Activated naive CD4-positive, alpha-beta T cell treated with anti-CD3 and anti-CD28 coated beads, Interleukin-2, amount 50 U/mL, for 72 hours (primary cell): ENCODE measurements around the gene TOGARAM2. TPM values are rescaled to one million over a fixed set of nuclear protein-coding genes. Genes with fewer than 3 reads are reported as not detected.

Experiments
- ATAC-seq, 2 donors: fragments of 150-1000 bp; cut with Tn5 transposase; 2 replicates each; pipeline ENCODE4 v1.10.0; 2021; ENCODE audit warnings: mild to moderate bottlenecking in 2 of 2, moderate library complexity in 2 of 2
- DNase-seq, 2 donors: peaks; one replicate each; pipeline ENCODE4 v3.0.0; 2021 to 2022; ENCODE audit warnings: low spot score in 2 of 2
- H3K27ac Mint-ChIP-seq, 2 donors: one replicate each; pipeline ENCODE4 v1.8.0; 2022; ENCODE audit warnings: mild to moderate bottlenecking in 2 of 2, mixed read lengths in 2 of 2
- H3K36me3 Mint-ChIP-seq, 2 donors: one replicate each; pipeline ENCODE4 v1.8.0; 2022; ENCODE audit warnings: mixed read lengths in 2 of 2
- H3K9me3 Mint-ChIP-seq, 2 donors: one replicate each; pipeline ENCODE4 v1.8.0; 2022; ENCODE audit warnings: mixed read lengths in 2 of 2
- total RNA-seq, 2 donors: library from RNA; stranded (reverse); gene quantifications; one replicate each; pipeline ENCODE4 v1.2.3, GENCODE V29; 2022

TOGARAM2 gene
- total RNA-seq, 2 donors from 2014 or later: 0.36 to 4.3 TPM

DNA sequence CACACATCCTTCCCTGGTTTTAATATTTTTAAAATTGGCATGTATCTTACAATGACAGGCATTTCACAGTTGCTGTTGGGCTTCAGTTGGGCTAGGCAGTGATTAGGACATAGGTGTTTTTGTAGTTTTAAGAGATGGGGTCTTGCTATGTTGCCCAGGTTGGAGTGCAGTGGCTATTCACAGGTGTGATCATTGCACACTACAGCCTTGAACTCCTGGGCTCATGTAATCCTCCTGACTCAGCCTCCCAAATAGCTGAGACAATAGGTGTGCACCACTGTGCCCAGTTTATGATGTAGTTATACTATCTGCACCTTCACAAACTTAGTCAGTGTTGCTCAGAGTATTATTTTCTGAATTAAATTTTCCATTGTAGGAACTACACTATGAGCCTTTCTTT is 49.9 kb downstream of the TOGARAM2 start:
- DNase-seq (no peak), ATAC-seq (no peak)
- H3K27ac Mint-ChIP-seq: no peak overlapping the region
- H3K9me3 Mint-ChIP-seq: no peaks in the 10 kb centered on the region
- H3K36me3 Mint-ChIP-seq: no peaks in the 10 kb centered on the region

DNA sequence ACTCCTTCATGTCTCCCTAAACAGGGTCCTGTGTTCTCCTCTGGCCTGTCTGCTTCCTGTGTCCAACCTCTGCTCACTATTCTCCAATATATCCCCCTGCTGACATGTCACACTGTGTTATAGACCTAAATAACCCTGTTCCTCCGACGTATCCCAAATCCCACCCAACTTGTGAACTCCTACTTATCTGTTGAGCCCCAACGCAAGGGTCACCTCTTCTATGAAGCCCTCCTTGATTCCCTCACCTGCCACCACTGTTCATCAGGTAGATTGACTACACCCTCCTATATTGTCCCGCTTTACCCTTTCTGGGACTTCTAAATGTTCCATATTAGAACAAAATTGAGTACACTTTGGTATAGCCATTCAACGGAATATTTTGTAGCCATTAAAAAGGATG is 51.1 kb downstream of the TOGARAM2 start:
- no peaks in the 10 kb centered on the region for H3K9me3 Mint-ChIP-seq
- ATAC-seq (no peak), DNase-seq (no peak)
- no peaks in the 10 kb centered on the region for H3K36me3 Mint-ChIP-seq
- no peak overlapping the region for H3K27ac Mint-ChIP-seq

DNA sequence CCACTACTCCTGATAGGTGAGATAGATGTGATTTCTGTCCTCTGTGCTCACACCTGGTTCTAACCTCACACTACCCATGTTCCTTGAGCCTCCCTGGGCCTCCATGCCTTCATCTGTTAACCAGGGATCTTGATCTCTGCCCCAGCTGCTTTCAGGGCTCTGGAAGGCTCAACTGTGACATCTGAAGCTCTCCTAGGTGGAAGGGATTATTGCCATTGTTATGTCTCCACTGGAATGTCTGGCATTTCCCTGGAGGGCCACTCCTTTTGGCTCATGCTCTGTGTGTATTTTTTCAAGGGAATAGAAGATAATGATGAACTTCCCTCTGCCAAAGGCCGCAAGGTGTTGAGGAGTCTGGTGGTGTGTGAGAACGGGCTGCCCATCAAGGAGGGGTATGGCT is 52.1 kb downstream of the TOGARAM2 start:
- H3K9me3 Mint-ChIP-seq: no peaks in the 10 kb centered on the region
- DNase-seq (no peak), ATAC-seq (no peak)
- H3K36me3 Mint-ChIP-seq: no peaks in the 10 kb centered on the region
- H3K27ac Mint-ChIP-seq: peak overlapping the region in 1 of 2 donors; percentile 50

GRCh38 chr2:29033656-29034055 is 52.6 kb downstream of the TOGARAM2 start:
- DNase-seq: no peak
- Mint-ChIP-seq H3K27ac (no peak overlapping the region), H3K9me3 (no peaks in the 10 kb centered on the region), H3K36me3 (no peaks in the 10 kb centered on the region)
- ATAC-seq: no peak

DNA sequence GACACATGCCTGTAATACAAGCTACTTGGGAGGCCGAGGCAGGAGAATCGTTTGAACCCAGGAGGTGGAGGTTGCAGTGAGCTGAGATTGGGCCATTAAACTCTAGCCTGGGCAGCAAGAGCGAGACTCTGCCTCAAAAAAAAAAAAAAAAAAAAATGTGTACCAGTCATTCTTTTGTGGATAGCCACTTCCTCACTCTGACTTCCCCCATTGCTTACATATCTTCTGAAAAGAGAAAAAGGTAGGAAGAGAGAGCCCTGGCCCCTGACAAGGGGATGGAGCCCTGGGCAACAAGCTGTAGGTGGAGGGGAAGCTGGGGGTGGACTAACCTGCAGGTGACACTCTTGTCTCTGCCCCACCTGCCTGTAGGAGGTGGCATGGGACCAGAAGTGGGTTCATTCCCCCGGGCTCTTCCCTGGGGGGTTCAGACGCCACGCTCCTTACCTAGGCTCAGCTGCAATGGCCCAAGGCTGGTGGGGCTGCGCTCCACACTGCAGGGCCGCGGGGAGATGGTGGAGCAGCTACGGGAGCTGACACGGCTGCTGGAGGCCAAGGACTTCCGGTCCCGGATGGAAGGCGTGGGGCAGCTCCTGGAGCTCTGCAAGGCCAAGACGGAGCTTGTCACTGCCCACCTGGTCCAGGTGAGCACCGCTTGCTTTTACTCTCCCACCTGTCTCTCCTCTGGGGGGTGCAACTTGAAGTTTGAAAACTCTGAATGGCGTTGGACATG is 54.1 kb downstream of the TOGARAM2 start:
- no peak for DNase-seq
- ATAC-seq: no peak
- H3K27ac Mint-ChIP-seq: no peak overlapping the region
- H3K9me3 Mint-ChIP-seq: no peaks in the 10 kb centered on the region
- no peaks in the 10 kb centered on the region for H3K36me3 Mint-ChIP-seq

DNA sequence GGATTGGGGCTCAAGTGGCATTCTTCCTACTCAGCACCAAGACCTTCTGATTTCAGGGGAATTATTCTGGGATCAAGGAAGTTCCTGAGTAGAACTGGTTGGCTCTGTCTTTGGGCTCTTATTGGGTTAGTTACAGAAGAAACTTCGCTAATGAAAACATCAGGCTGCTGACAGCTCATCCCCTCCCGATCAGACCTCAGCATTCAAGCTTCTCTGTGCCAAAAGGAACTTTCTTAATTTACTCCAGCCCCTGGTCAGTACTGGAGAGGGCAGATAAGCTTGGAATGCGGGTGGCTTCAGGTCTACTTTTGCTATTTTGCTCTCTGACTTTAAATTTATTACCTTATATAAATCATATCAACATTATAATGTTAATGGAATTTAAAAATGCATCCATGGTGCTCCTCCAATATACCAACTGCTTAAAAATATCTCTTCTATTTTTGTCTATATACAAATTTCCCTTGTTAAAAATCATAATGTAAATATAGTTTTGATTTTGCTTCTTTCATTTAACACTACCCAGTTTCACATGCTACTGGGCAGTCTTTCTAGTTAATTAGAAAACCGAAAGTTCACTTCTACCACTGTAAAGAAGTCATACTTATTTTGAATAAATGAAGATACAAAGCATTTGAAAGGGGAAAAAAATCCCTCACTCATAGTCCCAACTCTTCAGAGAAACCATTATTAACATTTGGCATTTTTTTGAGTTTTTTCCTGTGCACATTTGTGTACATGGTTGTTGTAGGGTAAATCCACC is 58.8 kb downstream of the TOGARAM2 start:
- no peaks in the 10 kb centered on the region for H3K36me3 Mint-ChIP-seq
- H3K9me3 Mint-ChIP-seq: no peaks in the 10 kb centered on the region
- ATAC-seq (no peak), DNase-seq (no peak)
- H3K27ac Mint-ChIP-seq: no peak overlapping the region

GRCh38 chr2:29040552-29040951 is 59.5 kb downstream of the TOGARAM2 start:
- ATAC-seq (no peak), DNase-seq (no peak)
- H3K9me3 Mint-ChIP-seq: no peaks in the 10 kb centered on the region
- H3K27ac Mint-ChIP-seq: no peak overlapping the region
- H3K36me3 Mint-ChIP-seq: no peaks in the 10 kb centered on the region

- DNase-seq: no peak
- no peaks in the 10 kb centered on the region for H3K9me3 Mint-ChIP-seq
- ATAC-seq: no peak
- H3K27ac Mint-ChIP-seq: no peak overlapping the region
- H3K36me3 Mint-ChIP-seq: no peaks in the 10 kb centered on the region
Measured at GRCh38 chr2:29041161-29041660, 60.1 kb downstream of the TOGARAM2 start.

DNA sequence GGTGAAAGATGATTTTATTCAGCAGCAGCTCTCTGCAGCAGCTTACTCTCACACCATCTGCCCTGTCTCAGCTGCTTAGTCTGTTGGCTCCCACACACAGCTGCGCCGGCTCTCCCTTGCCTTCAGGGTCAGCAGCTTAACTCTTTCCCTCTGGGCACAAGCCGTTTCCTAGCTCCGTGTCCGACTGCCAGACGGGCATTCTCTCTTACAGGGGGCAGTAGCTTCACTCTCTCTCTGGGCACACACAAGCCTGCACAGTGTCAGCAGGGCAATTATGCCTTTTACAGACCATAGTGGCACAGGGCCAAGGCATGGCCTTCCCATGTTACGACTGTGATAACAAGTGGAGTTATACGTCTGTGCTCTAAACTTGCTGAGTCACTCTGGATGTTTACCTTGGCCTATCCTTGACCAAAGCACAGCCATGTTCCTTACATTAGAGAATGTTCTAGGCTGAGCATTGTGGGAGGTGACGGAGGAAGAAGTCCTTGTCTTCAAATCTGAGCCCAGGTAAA is 61.5 kb downstream of the TOGARAM2 start:
- Mint-ChIP-seq H3K9me3 (no peaks in the 10 kb centered on the region), H3K27ac (no peak overlapping the region), H3K36me3 (no peaks in the 10 kb centered on the region)
- ATAC-seq (no peak), DNase-seq (no peak)

GRCh38 chr2:29044459-29044858 is 63.4 kb downstream of the TOGARAM2 start:
- Mint-ChIP-seq H3K36me3 (no peaks in the 10 kb centered on the region), H3K27ac (no peak overlapping the region), H3K9me3 (no peaks in the 10 kb centered on the region)
- DNase-seq (no peak), ATAC-seq (no peak)

DNA sequence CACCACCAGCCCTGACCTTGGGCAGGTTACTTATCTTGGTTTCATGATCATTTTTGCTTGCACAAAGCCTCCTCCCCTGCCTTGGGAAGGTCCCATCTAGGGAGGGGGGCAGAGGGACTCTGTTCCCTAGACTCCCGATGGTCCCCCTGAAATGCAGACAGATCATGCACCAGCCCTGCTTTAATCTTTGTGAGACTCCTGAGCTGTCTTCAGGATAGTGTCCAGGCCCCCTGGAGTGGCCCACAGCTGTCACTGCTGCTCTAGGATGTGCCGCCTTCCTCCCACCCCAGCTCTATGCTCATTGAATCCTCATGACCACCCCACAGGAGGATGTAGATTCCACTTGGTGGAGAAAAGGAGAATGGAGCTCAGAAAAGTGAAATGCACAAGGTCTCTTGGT is 65.2 kb downstream of the TOGARAM2 start:
- DNase-seq: no peak
- Mint-ChIP-seq H3K9me3 (no peaks in the 10 kb centered on the region), H3K36me3 (no peaks in the 10 kb centered on the region), H3K27ac (no peak overlapping the region)
- no peak for ATAC-seq

- H3K36me3 Mint-ChIP-seq: no peaks in the 10 kb centered on the region
- H3K27ac Mint-ChIP-seq: no peak overlapping the region
- no peaks in the 10 kb centered on the region for H3K9me3 Mint-ChIP-seq
- ATAC-seq (no peak), DNase-seq (no peak)
Measured at GRCh38 chr2:29047083-29047845, 66.2 kb downstream of the TOGARAM2 start.

- Mint-ChIP-seq H3K9me3 (no peaks in the 10 kb centered on the region), H3K36me3 (no peaks in the 10 kb centered on the region), H3K27ac (no peak overlapping the region)
- ATAC-seq (no peak), DNase-seq (no peak)
Measured at GRCh38 chr2:29050591-29050990, 69.5 kb downstream of the TOGARAM2 start.

GRCh38 chr2:29051730-29052129 is 70.6 kb downstream of the TOGARAM2 start:
- Mint-ChIP-seq H3K9me3 (no peaks in the 10 kb centered on the region), H3K36me3 (no peaks in the 10 kb centered on the region), H3K27ac (no peak overlapping the region)
- DNase-seq (no peak), ATAC-seq (no peak)

- Mint-ChIP-seq H3K36me3 (no peaks in the 10 kb centered on the region), H3K27ac (no peak overlapping the region), H3K9me3 (no peaks in the 10 kb centered on the region)
- no peak for DNase-seq
- ATAC-seq: no peak
Measured at GRCh38 chr2:29052807-29053206, 71.7 kb downstream of the TOGARAM2 start.

- DNase-seq (no peak), ATAC-seq (no peak)
- Mint-ChIP-seq H3K36me3 (no peaks in the 10 kb centered on the region), H3K27ac (no peak overlapping the region), H3K9me3 (no peaks in the 10 kb centered on the region)
Measured at GRCh38 chr2:29053223-29053622, 72.1 kb downstream of the TOGARAM2 start.
